NB4 (cell line): Measurements from ENCODE around the gene ANKRD6.
A peak's percentile ranks its signal among the peaks of the same experiment; 100 is the strongest.
"Not testable (repeated sequence)": the region's sequence is repeated elsewhere in the genome, so short reads cannot be mapped to it uniquely, and the experiment has no call there.

Experiments used
- DNase-seq: peaks from one replicate; pipeline ENCODE4 v3.0.0; 2010; ENCODE audit warnings: low read depth
- H3K4me3 ChIP-seq: one replicate; pipeline ENCODE4 v1.5.1; 2011; ENCODE audit warnings: mild to moderate bottlenecking, low read depth, low read length, moderate library complexity
- MYC ChIP-seq: IDR thresholded peaks from 2 replicates; pipeline ENCODE4 v1.6.1; 2011; ENCODE audit warnings: low read depth, low read length
- POLR2A ChIP-seq: IDR thresholded peaks from 2 replicates; pipeline ENCODE4 v1.6.1; 2011; ENCODE audit warnings: mild to moderate bottlenecking; ENCODE audit not compliant: insufficient read length; ENCODE audit errors: extremely low read depth
- TF ChIP-seq, protein P1 (sequence below): IDR thresholded peaks from 2 replicates; pipeline ENCODE4 v1.6.1; 2011; ENCODE audit warnings: low read depth, low read length
- TF ChIP-seq, protein P2 (sequence below): IDR thresholded peaks from one replicate; pipeline ENCODE4 v1.5.1; 2012; ENCODE audit warnings: low read depth, low read length

The ANKRD6 gene

DNA sequence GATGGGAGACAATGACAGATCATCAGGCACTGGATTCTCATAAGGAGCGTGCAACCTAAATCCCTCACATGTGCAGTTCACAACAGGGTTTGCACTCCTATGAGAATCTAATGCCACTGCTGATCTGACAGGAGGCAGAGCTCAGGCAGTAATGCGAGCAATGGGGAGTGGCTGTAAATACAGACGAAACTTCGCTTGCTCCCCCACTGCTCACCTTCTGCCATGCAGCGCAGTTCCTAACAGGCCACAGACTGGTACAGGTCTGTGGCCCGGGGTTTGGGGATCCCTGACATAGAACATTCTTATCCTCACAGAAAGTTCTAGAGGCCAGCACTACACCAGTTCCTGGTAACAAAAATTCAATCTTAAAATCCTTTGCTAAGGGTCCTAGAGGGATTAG, 44.1 kb upstream of the ANKRD6 start:
- no peak for DNase-seq
- TF ChIP-seq POLR2A = no peak

DNA sequence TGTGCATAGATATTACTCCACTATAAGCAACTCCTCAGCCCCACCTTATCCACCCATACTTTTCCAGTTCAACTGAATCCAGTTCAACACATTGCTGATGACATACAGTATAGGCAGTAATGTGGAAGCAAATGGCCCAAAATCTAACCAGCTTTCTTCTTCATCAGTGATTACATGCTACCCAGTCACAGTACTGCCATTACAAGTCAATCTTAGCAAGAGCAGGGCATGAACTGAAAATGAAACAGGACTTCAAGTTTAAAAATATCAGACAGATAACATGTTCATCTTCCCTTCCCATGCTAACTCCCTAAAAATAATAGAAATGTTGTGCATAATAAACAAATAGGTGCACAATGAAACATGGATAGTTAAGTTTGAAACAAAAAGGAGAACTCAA, 40.1 kb upstream of the ANKRD6 start:
- DNase-seq = no peak
- TF ChIP-seq, protein P1, sequence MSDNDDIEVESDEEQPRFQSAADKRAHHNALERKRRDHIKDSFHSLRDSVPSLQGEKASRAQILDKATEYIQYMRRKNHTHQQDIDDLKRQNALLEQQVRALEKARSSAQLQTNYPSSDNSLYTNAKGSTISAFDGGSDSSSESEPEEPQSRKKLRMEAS = no peak
- TF ChIP-seq MYC (no peak), POLR2A (no peak)
- TF ChIP-seq, protein P2, sequence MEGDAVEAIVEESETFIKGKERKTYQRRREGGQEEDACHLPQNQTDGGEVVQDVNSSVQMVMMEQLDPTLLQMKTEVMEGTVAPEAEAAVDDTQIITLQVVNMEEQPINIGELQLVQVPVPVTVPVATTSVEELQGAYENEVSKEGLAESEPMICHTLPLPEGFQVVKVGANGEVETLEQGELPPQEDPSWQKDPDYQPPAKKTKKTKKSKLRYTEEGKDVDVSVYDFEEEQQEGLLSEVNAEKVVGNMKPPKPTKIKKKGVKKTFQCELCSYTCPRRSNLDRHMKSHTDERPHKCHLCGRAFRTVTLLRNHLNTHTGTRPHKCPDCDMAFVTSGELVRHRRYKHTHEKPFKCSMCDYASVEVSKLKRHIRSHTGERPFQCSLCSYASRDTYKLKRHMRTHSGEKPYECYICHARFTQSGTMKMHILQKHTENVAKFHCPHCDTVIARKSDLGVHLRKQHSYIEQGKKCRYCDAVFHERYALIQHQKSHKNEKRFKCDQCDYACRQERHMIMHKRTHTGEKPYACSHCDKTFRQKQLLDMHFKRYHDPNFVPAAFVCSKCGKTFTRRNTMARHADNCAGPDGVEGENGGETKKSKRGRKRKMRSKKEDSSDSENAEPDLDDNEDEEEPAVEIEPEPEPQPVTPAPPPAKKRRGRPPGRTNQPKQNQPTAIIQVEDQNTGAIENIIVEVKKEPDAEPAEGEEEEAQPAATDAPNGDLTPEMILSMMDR = no peak
- H3K4me3 ChIP-seq = no peak overlapping the region

More for the DNA sequence above, 44.1 kb upstream of the ANKRD6 start:
- H3K4me3 ChIP-seq = no peak overlapping the region

DNA sequence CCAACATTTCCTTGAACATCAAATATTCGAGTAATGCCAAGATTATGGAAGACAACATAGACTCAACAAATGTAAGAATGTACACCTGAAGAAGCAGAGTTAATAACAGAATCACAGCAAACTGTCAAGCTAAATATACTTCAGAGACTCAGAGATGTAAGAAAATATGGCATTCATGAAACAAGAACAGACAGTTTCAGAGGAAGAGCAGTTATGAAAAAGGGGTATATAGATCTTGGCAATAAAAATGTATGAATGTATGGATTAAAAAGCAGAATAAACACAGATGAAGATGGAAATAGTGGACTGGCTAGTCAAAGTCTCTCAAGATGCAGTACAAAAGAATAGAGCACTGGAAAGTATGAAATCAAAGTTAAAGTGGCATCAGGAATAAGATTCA, 39.3 kb upstream of the ANKRD6 start:
- H3K4me3 ChIP-seq = no peak overlapping the region
- no peak for DNase-seq

DNA sequence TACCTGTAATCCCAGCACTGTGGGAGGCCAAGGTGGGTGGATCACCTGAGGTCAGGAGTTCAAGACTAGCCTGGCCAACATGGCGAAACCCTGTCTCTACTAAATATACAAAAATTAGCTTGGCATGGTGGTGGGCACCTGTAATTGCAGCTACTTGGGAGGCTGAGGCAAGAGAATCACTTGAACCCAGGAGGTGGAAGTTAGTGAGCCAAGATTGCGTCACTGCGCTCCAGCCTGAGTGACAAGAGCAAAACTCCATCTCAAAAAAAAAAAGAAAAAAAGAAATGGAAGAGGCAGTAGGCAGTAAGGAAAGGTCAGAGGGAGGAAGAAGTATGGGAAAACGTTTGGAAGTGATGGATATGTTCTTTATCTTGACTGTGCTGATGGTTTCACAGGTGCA, 35.1 kb upstream of the ANKRD6 start:
- peak; percentile 48 for DNase-seq
- H3K4me3 ChIP-seq = not testable (repeated sequence)

More for the DNA sequence above, 39.3 kb upstream of the ANKRD6 start:
- TF ChIP-seq, protein P2 = no peak
- no peak for TF ChIP-seq POLR2A
- TF ChIP-seq MYC = no peak
- TF ChIP-seq, protein P1 = no peak

DNA sequence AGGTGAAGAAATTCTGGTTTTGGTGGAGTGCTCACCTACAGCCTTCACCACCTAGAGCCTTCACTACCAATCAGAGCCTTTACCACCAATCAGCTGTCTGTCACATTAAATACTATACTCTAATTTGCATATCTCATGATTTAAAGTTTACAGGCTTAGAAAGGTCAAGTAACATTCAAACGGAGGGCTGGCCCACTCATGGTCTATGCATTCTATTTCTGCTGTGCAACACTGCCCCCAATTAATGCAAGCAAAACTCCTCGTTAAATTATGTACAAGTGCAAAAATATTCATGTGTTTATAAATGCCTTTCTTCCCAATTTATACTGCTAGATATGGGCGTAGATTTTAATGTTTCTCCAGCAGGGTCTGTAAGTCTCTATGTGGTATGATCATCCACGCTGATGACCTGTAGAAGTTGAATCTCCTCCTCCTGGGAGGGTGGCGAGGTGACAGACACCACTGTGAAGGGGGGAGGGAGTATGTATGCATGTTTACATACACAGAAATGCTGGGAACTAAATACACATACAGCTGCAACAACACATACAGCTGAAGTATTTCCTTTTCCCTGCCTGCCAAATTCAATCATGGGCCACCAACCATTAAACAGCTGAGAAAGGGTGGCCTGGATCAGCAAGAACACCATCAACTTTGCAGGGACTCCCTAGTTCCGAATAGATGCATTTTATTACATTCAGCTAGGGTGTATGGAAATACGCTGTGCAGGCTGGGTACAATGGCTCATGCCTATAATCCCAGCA, 34.0 kb upstream of the ANKRD6 start:
- TF ChIP-seq, protein P1 = no peak
- no peak for TF ChIP-seq MYC
- no peak for TF ChIP-seq POLR2A
- TF ChIP-seq, protein P2 = no peak
- no peak for DNase-seq
- no peak overlapping the region for H3K4me3 ChIP-seq

DNA sequence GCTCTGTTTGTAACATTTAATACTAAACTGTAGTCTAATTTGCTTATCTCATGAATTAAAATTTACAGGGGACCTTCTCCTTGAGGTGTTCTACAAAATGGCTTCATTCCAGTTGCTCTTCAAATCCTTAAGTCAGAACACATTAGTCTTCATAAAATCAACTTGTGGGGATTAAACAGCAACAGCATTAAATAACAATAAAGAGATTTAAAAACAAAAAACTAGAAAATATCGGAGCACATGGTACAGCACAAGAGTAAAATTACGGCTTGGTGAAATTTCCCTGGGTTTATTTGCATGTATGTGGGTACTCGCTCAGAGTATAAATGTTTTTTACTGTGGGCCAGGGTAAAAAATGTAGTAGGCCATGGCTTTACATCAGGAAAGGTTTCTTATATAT, 32.9 kb upstream of the ANKRD6 start:
- no peak for DNase-seq
- no peak for TF ChIP-seq MYC
- TF ChIP-seq, protein P1 = no peak
- no peak for TF ChIP-seq POLR2A
- TF ChIP-seq, protein P2 = no peak
- no peak overlapping the region for H3K4me3 ChIP-seq

DNA sequence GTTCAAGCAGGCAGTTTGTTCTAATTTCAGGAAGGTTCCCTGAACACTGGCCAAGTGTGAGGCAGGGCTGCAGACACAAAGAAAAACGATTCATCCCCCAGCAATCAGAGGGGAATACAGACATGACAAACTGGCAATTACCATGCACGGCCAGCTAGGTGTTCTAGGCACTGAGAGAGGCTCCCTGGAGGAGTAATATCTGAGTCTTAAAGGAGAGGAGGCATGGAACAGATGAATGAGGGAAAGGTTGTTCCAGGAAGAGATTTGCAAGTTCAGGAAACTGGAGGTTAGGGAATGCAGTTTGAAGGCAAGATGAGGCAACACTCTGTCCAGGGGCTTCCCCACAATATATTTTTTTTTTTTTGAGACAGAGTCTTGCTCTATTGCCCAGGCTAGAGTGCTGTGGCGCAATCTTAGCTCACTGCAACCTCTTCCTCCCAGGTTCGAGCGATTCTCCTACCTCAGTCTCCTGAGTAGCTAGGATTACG, 32.0 kb upstream of the ANKRD6 start:
- H3K4me3 ChIP-seq = no peak overlapping the region
- TF ChIP-seq, protein P1 = no peak
- TF ChIP-seq, protein P2 = no peak
- TF ChIP-seq MYC = no peak
- TF ChIP-seq POLR2A = no peak
- no peak for DNase-seq
